MM.1S (cell line): ENCODE data around the gene CALML5.
"Not testable (repeated sequence)": the region's sequence is repeated elsewhere in the genome, so short reads cannot be mapped to it uniquely, and the experiment has no call there.

Experiments used
- CTCF ChIP-seq: fragments of 300-600 bp; sonication (generic); IDR thresholded peaks from 2 replicates; pipeline ENCODE4 v1.5.1; 2016; ENCODE audit warnings: antibody characterized with exemption, low read length, mixed read lengths
- EZH2 ChIP-seq: fragments of 300-600 bp; sonication (generic); optimal IDR thresholded peaks from 2 replicates; pipeline ENCODE3; 2017; ENCODE audit warnings: low read depth, mild to moderate bottlenecking, antibody characterized with exemption, low read length, mixed read lengths
- EZH2phosphoT487 ChIP-seq: fragments of 300-600 bp; sonication (generic); IDR thresholded peaks from 2 replicates; pipeline ENCODE4 v1.6.1; 2018; ENCODE audit warnings: antibody characterized with exemption, low read length

GRCh38 chr10:5475974-5476807 is 23.2 kb downstream of the CALML5 start:
- TF ChIP-seq CTCF, EZH2, EZH2phosphoT487: not testable (repeated sequence)
